ENCODE measurements around the gene TET3. TPM values are rescaled to one million over a fixed set of nuclear protein-coding genes. Genes with fewer than 3 reads are reported as not detected.
A peak's percentile ranks its signal among the peaks of the same experiment; 100 is the strongest.

TET3 gene
- polyA plus RNA-seq, 2 of the 4 experiments (the other 2 are of a cell fraction): 4.6 to 6.1 TPM

DNA sequence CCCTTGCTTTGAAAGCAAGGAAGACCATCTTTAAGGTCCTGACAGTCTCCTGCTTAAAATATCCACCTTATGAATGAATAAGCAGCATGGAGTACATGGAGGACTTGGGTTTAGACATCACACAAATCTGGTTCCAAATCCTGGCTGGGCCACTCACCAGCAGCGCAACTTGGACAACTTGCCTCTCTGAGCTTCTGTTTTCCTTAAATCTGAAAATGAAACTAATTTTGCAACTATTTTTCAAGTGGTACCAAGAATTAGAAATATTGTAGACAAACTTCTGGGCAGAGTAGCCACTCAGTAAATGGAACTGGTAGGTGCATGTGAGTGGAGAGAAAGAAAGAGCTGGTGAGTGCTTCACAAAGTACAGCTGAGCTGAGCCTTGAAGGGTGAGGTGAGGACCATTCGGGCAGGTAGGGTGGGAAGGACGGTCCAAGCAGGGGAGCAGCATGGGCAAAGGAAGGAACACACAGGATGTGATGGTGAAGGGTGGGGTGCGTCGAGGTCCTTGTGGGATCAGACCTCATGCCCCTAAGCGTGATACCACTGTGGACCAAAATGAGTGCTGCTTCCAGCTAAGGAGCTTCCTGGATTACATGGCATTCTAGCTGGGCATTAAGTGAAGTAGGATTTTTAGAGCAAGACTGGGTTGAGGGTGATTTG is 14.4 kb upstream of the TET3 start:
- Histone ChIP-seq H3K4me3 (no peak overlapping the region), H3K9me3 (no peaks in the 10 kb centered on the region), H3K4me2 (no peak overlapping the region), H3K27ac (peak overlapping the region in 1 of 2 experiments; percentile 37; a peak in 1 of 6 replicates), H3K4me1 (peaks cover 10% of the 10 kb centered on the region; the same call in 2 of the 3 replicates)
- CTCF ChIA-PET: interaction anchor here (0.7 to 0.8 kb wide), 2 partner anchors 104 to 146 kb away, joined by 3 read pairs; no protein-coding TSS in a partner anchor
- no peak for FAIRE-seq
- POLR2A ChIA-PET: no interaction called here
- WGBS (ENCODE audit: missing lambda C conversion rate): 91% methylated on average over 6 of the region's 6 CpGs
- DNase-seq (ENCODE audit: low read depth in 1 of 2, low spot score in 1 of 2): no peak
- ATAC-seq: no peak
- TF ChIP-seq CBX2 (IDR thresholded peaks at IDR 0.05; ENCODE audit: borderline replicate concordance, low read depth) (no peak), BHLHE40 (IDR thresholded peaks at IDR 0.05; ENCODE audit: low read depth, low read length) (no peak), RARB (CRISPR knock-in tag; IDR thresholded peaks at IDR 0.05) (no peak), HOXB5 (CRISPR knock-in tag; IDR thresholded peaks at IDR 0.05) (no peak), KDM5A (IDR thresholded peaks at IDR 0.05) (no peak), HDAC2 (IDR thresholded peaks at IDR 0.05) (no peak), HOXA7 (CRISPR knock-in tag; IDR thresholded peaks at IDR 0.05) (no peak), CHD2 (IDR thresholded peaks at IDR 0.05; ENCODE audit: low read length, partially characterized antibody) (no peak), GATA3 (IDR thresholded peaks at IDR 0.05; ENCODE audit: borderline replicate concordance) (no peak), RCOR1 (IDR thresholded peaks at IDR 0.05; ENCODE audit: low read depth, low read length) (no peak)
- TF ChIP-seq, protein P1, sequence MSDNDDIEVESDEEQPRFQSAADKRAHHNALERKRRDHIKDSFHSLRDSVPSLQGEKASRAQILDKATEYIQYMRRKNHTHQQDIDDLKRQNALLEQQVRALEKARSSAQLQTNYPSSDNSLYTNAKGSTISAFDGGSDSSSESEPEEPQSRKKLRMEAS (IDR thresholded peaks at IDR 0.05): no peak

DNA sequence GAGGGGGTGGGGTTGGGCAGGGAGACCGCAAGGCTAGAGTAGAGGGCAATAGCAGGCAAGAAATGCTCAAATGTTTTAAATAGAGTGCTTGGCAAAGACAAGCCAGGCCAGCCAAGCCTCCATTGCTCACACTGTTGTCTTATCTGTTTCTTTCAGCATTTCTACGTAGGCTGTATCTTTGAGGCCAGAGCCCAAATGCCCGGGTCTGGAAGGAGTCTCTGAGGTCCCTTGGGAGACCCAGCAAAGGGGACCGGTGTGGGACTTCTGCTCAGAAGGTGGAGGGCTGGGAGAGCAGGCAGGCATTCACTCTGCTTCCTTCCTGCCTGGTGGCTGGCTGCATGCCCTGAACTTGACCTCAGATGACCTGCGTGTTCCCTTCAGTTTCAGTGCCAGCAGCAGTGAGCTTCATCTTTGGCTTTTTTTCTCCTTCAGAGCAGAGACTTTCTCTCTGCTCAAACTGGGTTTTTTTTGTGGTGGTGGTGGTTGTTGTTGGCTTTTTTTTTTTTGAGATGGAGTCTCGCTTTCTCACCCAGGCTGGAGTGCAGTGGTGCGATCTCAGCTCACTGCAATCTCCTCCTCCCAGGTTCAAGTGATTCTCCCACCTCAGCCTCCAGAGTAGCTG is 13.7 kb upstream of the TET3 start:
- DNase-seq (ENCODE audit: low read depth in 1 of 2, low spot score in 1 of 2) (no peak), FAIRE-seq (no peak), ATAC-seq (peak in 1 of 2 experiments; percentile 43; a peak in 3 of 6 replicates)
- WGBS (ENCODE audit: missing lambda C conversion rate): 76% methylated on average over 7 of the region's 7 CpGs
- TF ChIP-seq, protein P2, sequence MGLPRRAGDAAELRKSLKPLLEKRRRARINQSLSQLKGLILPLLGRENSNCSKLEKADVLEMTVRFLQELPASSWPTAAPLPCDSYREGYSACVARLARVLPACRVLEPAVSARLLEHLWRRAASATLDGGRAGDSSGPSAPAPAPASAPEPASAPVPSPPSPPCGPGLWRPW (IDR thresholded peaks at IDR 0.05): no peak
- TF ChIP-seq RNF2 (IDR thresholded peaks at IDR 0.05; ENCODE audit: borderline replicate concordance, low read depth) (no peak), CBX8 (IDR thresholded peaks at IDR 0.05) (no peak), CBX2 (IDR thresholded peaks at IDR 0.05; ENCODE audit: borderline replicate concordance, low read depth) (no peak)
- peaks cover 10% of the 10 kb centered on the region; the same call in 2 of the 3 replicates for H3K4me1 ChIP-seq
- ChIA-PET CTCF (interaction anchor here (0.8 kb wide), 1 partner anchor 147 kb away, joined by 3 read pairs; no protein-coding TSS in a partner anchor), POLR2A (no interaction called here)
- H3K27ac ChIP-seq: peak overlapping the region in 1 of 2 experiments; percentile 37; a peak in 1 of 6 replicates
- no peaks in the 10 kb centered on the region for H3K9me3 ChIP-seq
- peak overlapping the region; percentile 19; the same call in 1 of the 3 replicates for H3K4me2 ChIP-seq
- H3K4me3 ChIP-seq: no peak overlapping the region

DNA sequence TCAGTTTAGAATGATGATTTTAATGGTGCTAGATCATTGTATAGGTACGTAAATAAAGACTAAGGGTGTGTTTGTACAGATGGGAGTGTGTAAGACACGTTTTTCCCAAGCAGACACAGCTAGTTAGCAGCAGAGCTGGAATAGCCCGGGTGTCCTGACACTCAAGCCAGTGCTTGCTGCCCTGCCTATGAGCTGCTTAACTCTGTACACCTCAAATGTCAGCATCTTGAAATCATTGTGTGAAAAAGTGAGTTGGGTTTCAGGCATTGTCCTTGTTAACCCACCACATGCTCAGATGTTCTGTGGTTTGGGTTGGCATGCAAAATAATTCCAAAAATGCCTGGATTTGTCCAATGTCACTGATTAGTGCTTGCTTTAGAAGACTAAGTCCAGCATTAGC is 13.0 kb upstream of the TET3 start:
- 48% methylated on average over 3 of the region's 3 CpGs for WGBS (ENCODE audit: missing lambda C conversion rate)
- POLR2A ChIA-PET: no interaction called here
- FAIRE-seq: no peak
- CTCF ChIA-PET: interaction anchor here (1.0 to 1.5 kb wide), 2 partner anchors 8 to 148 kb away, joined by 3 read pairs; no protein-coding TSS in a partner anchor
- H3K4me1 ChIP-seq: peaks cover 10% of the 10 kb centered on the region; the same call in 2 of the 3 replicates
- no peak overlapping the region for H3K27ac ChIP-seq
- no peaks in the 10 kb centered on the region for H3K9me3 ChIP-seq
- ATAC-seq: peak in 1 of 2 experiments; percentile 20; a peak in 2 of 6 replicates
- DNase-seq (ENCODE audit: low read depth in 1 of 2, low spot score in 1 of 2): no peak
- H3K4me3 ChIP-seq: no peak overlapping the region
- H3K4me2 ChIP-seq: no peak overlapping the region
- TF ChIP-seq SREBF2 (IDR thresholded peaks at IDR 0.05): no peak
- TF ChIP-seq, protein P2 (IDR thresholded peaks at IDR 0.05): no peak
- no peak for TF ChIP-seq EP300 (IDR thresholded peaks at IDR 0.05)
- TF ChIP-seq RARB (CRISPR knock-in tag; IDR thresholded peaks at IDR 0.05): no peak
- TF ChIP-seq HOXA7 (CRISPR knock-in tag; IDR thresholded peaks at IDR 0.05): no peak
- TF ChIP-seq ZSCAN20 (CRISPR knock-in tag; IDR thresholded peaks at IDR 0.05): no peak
- TF ChIP-seq, protein P3, sequence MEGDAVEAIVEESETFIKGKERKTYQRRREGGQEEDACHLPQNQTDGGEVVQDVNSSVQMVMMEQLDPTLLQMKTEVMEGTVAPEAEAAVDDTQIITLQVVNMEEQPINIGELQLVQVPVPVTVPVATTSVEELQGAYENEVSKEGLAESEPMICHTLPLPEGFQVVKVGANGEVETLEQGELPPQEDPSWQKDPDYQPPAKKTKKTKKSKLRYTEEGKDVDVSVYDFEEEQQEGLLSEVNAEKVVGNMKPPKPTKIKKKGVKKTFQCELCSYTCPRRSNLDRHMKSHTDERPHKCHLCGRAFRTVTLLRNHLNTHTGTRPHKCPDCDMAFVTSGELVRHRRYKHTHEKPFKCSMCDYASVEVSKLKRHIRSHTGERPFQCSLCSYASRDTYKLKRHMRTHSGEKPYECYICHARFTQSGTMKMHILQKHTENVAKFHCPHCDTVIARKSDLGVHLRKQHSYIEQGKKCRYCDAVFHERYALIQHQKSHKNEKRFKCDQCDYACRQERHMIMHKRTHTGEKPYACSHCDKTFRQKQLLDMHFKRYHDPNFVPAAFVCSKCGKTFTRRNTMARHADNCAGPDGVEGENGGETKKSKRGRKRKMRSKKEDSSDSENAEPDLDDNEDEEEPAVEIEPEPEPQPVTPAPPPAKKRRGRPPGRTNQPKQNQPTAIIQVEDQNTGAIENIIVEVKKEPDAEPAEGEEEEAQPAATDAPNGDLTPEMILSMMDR (IDR thresholded peaks at IDR 0.05): no peak
- TF ChIP-seq TP53 (CRISPR knock-in tag; IDR thresholded peaks at IDR 0.05): no peak
- no peak for TF ChIP-seq HEYL (CRISPR knock-in tag; IDR thresholded peaks at IDR 0.05)
- TF ChIP-seq CBX8 (IDR thresholded peaks at IDR 0.05): no peak
- TF ChIP-seq, protein P1 (IDR thresholded peaks at IDR 0.05): no peak
- TF ChIP-seq MAZ (IDR thresholded peaks at IDR 0.05; ENCODE audit: borderline replicate concordance, low read depth, low read length): no peak
- TF ChIP-seq MYC (IDR thresholded peaks at IDR 0.05; ENCODE audit: borderline replicate concordance, low read length): no peak
- no peak for TF ChIP-seq ZNF302 (CRISPR knock-in tag; IDR thresholded peaks at IDR 0.05)
- no peak for TF ChIP-seq NR3C1 (IDR thresholded peaks at IDR 0.05)
- no peak for TF ChIP-seq EHF (CRISPR knock-in tag; IDR thresholded peaks at IDR 0.05)
- TF ChIP-seq, protein P4, sequence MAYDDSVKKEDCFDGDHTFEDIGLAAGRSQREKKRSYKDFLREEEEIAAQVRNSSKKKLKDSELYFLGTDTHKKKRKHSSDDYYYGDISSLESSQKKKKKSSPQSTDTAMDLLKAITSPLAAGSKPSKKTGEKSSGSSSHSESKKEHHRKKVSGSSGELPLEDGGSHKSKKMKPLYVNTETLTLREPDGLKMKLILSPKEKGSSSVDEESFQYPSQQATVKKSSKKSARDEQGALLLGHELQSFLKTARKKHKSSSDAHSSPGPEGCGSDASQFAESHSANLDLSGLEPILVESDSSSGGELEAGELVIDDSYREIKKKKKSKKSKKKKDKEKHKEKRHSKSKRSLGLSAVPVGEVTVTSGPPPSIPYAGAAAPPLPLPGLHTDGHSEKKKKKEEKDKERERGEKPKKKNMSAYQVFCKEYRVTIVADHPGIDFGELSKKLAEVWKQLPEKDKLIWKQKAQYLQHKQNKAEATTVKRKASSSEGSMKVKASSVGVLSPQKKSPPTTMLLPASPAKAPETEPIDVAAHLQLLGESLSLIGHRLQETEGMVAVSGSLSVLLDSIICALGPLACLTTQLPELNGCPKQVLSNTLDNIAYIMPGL (CRISPR knock-in tag; IDR thresholded peaks at IDR 0.05; ENCODE audit: borderline replicate concordance): no peak
- TF ChIP-seq CEBPB (IDR thresholded peaks at IDR 0.05): no peak
